GM23338 (cell line): ENCODE data around the gene FAM193B. TPM values are rescaled to one million over a fixed set of nuclear protein-coding genes. Genes with fewer than 3 reads are reported as not detected.

Experiments used
- ATAC-seq: fragments of 200-7000 bp; cut with Tn5 transposase; 3 replicates; pipeline ENCODE4 v1.9.1; 2020
- DNase-seq: peaks from one replicate; pipeline ENCODE4 v3.0.0-alpha.2; 2015; ENCODE audit warnings: low spot score
- H2AFZ ChIP-seq: fragments of 200-600 bp; sonication (generic); 2 replicates; pipeline ENCODE4 v1.8.0; 2016; ENCODE audit warnings: antibody characterized with exemption, mild to moderate bottlenecking, moderate library complexity
- H3F3A ChIP-seq: fragments of 200-600 bp; sonication (generic); replicated peaks from 2 replicates; pipeline ENCODE4 v1.8.0; 2017; ENCODE audit warnings: antibody characterized with exemption, mixed run types, low read depth
- H3K27ac ChIP-seq: fragments of 200-600 bp; sonication (generic); 2 replicates; pipeline ENCODE4 v1.6.1; 2016; ENCODE audit warnings: low read depth
- H3K27me3 ChIP-seq: fragments of 200-600 bp; sonication (generic); 2 replicates; pipeline ENCODE4 v1.8.0; 2016; ENCODE audit warnings: mild to moderate bottlenecking, mixed run types, moderate library complexity; ENCODE audit not compliant: insufficient read depth
- H3K36me3 ChIP-seq: fragments of 200-600 bp; sonication (generic); 2 replicates; pipeline ENCODE4 v1.8.0; 2016; ENCODE audit warnings: mild to moderate bottlenecking; ENCODE audit not compliant: insufficient read depth
- H3K4me1 ChIP-seq: fragments of 200-600 bp; sonication (generic); 2 replicates; pipeline ENCODE4 v1.8.0; 2016; ENCODE audit warnings: mild to moderate bottlenecking, moderate library complexity; ENCODE audit not compliant: insufficient read depth
- H3K4me2 ChIP-seq: fragments of 200-600 bp; sonication (generic); 2 replicates; pipeline ENCODE4 v1.7.1; 2017; ENCODE audit warnings: mixed run types
- H3K4me3 ChIP-seq: fragments of 200-600 bp; sonication (generic); 2 replicates; pipeline ENCODE4 v1.6.1; 2016; ENCODE audit warnings: mixed run types
- H3K79me2 ChIP-seq: fragments of 200-600 bp; sonication (generic); replicated peaks from 2 replicates; pipeline ENCODE4 v1.8.0; 2017; ENCODE audit warnings: mild to moderate bottlenecking; ENCODE audit not compliant: insufficient read depth
- H3K9me2 ChIP-seq: fragments of 200-600 bp; sonication (generic); 2 replicates; pipeline ENCODE4 v1.8.0; 2017; ENCODE audit not compliant: insufficient read depth
- H4K20me1 ChIP-seq: fragments of 200-600 bp; sonication (generic); replicated peaks from 2 replicates; pipeline ENCODE4 v1.8.0; 2017; ENCODE audit warnings: mild to moderate bottlenecking; ENCODE audit not compliant: insufficient read depth
- H3K27ac Mint-ChIP-seq: 2 replicates; pipeline ENCODE4 v1.8.0; 2020; ENCODE audit warnings: inconsistent platforms, mild to moderate bottlenecking, moderate library complexity, mixed read lengths
- H3K27me3 Mint-ChIP-seq: 3 replicates; pipeline ENCODE4 v1.8.0; 2022; ENCODE audit warnings: low read depth, mild to moderate bottlenecking, moderate library complexity, mixed read lengths, inconsistent platforms; ENCODE audit not compliant: insufficient read depth, poor library complexity
- H3K36me3 Mint-ChIP-seq: 3 replicates; pipeline ENCODE4 v1.8.0; 2021; ENCODE audit warnings: low read depth, mild to moderate bottlenecking, inconsistent platforms, moderate library complexity, mixed read lengths
- H3K4me1 Mint-ChIP-seq: 3 replicates; pipeline ENCODE4 v1.8.0; 2020; ENCODE audit warnings: mild to moderate bottlenecking, inconsistent platforms, mixed read lengths
- H3K4me3 Mint-ChIP-seq: 3 replicates; pipeline ENCODE4 v1.8.0; 2021; ENCODE audit warnings: moderate library complexity, mild to moderate bottlenecking, inconsistent platforms, mixed read lengths
- H3K9me3 Mint-ChIP-seq: 3 replicates; pipeline ENCODE4 v1.8.0; 2020; ENCODE audit warnings: moderate library complexity, mild to moderate bottlenecking, inconsistent platforms, mixed read lengths
- CREB1 ChIP-seq: fragments of 250-450 bp; sonication (Bioruptor Pico); IDR thresholded peaks from 2 replicates; pipeline ENCODE4 v1.5.0; 2020; ENCODE audit warnings: low read depth, mild to moderate bottlenecking, moderate library complexity
- CTCF ChIP-seq, 2 experiments: fragments of 200-600 bp in 1 of 2; sonication (generic) in 1 of 2; conservative IDR thresholded peaks; 2 replicates each; pipeline versions ENCODE4 v1.5.1 to v1.6.1; 2016 to 2017; ENCODE audit warnings: antibody characterized with exemption in 2 of 2, low read depth in 2 of 2, mild to moderate bottlenecking in 2 of 2, moderate library complexity in 1 of 2
- EZH2phosphoT487 ChIP-seq: fragments of 200-600 bp; sonication (generic); IDR thresholded peaks from one replicate; pipeline ENCODE4 v1.8.1; 2018; ENCODE audit warnings: antibody characterized with exemption; ENCODE audit not compliant: unreplicated experiment
- JUNB ChIP-seq: IDR thresholded peaks from one replicate; pipeline ENCODE4 v1.6.1; 2016; ENCODE audit warnings: antibody characterized with exemption; ENCODE audit not compliant: unreplicated experiment
- NANOG ChIP-seq: IDR thresholded peaks from 2 replicates; pipeline ENCODE4 v1.6.1; 2016; ENCODE audit warnings: antibody characterized with exemption, borderline replicate concordance
- POLR2AphosphoS5 ChIP-seq: IDR thresholded peaks from 2 replicates; pipeline ENCODE4 v1.6.1; 2016; ENCODE audit warnings: antibody characterized with exemption, low read depth
- REST ChIP-seq: IDR thresholded peaks from one replicate; pipeline ENCODE4 v1.6.1; 2018; ENCODE audit warnings: antibody characterized with exemption; ENCODE audit not compliant: unreplicated experiment
- STAT1 ChIP-seq: IDR thresholded peaks from one replicate; pipeline ENCODE4 v1.6.1; 2016; ENCODE audit warnings: antibody characterized with exemption; ENCODE audit not compliant: unreplicated experiment
- ZNF114 ChIP-seq: fragments of 250-450 bp; sonication (Bioruptor Pico); IDR thresholded peaks from 2 replicates; pipeline ENCODE4 v1.5.0; 2020; ENCODE audit warnings: mild to moderate bottlenecking, moderate library complexity
- ZNF331 ChIP-seq: fragments of 250-450 bp; sonication (Bioruptor Pico); IDR thresholded peaks from 2 replicates; pipeline ENCODE4 v1.5.0; 2020; ENCODE audit warnings: low read depth, mild to moderate bottlenecking, moderate library complexity
- polyA plus RNA-seq: library from polyadenylated mRNA; unstranded; fragments of >200 nt; fragmentation: Nextera tagmentation; extraction: Ambion mirVana; gene quantifications from 2 replicates; pipeline ENCODE4 v1.2.1, GENCODE V29; 2016
- total RNA-seq: library from RNA; depleted of rRNA; stranded (reverse); fragments of >200 nt; shearing (Covaris generic); gene quantifications from 2 replicates; pipeline ENCODE4 v1.2.3, GENCODE V29; 2014
- TF ChIP-seq, protein P1 (sequence below): IDR thresholded peaks from 2 replicates; pipeline ENCODE4 v1.6.1; 2016; ENCODE audit warnings: antibody characterized with exemption

The FAM193B gene
- total and polyA plus RNA-seq, 2 experiments from 2014 or later, result 44.4 to 58.6 TPM

DNA sequence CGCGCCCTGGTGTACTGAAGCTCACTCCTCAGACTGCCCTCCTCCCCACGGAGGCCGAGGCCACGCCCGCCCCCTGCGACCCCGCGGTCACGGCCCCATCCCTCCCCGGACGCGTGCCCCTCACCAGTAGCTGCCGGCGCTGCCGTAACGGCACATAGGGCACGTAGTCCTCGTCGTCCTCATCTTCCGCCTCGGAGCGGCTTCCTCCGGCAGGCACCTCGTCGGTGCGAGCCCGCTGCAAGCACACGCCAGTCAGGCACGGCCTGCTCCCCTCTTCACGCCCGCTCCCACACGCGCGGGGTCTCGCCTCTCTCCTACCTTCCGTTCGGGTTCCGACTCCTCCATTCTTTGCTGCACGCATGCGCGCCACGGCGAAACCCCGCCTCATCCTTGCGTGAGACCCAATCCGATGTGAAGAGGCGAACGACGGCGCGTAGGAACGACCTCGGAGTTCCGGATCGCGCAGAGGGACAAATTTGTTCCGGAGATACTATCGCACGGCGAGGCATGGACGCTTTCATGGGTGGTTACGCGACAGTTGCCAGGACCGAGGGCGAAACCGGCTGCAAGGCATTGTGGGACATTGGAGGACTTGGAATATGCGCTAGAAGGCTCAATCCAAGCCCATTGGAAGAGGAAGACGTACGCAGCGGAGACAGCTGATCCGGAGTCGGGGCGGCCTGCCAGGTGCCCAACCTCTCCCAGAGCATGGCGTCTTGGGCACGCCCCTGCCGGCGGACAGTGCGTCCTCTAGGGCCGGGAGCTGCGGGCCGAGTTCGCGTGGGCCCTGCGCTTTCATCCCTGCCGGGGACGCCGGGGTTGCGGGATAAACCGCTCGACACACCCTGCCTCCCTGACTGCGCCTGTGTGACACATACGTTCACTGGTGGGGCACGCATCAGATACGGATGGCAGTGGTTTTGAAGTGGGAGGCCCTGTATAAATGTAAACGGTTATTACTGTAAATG lies 37.5 kb downstream of the FAM193B start, which contains the start of gene DDX41:
Gene DDX41, minus strand, starts transcription at position 361 of the 968 bp plus-strand sequence. Its CDS starts 16 bp downstream, at position 345.
- 0 out of 2 replicates have a peak, but pooled peaks cover under 1% of the 10 kb centered on the region for H4K20me1 ChIP-seq
- ATAC-seq (peak; percentile 91), DNase-seq (peak; percentile 98)
- peaks cover 18% of the 10 kb centered on the region for H3K27me3 Mint-ChIP-seq
- H3K4me1 Mint-ChIP-seq, result peaks cover 9% of the 10 kb centered on the region
- H3F3A ChIP-seq, result peaks cover 13% of the 10 kb centered on the region
- peak within 1 kb of the TSS; percentile 91 for H3K27ac Mint-ChIP-seq
- H3K36me3 ChIP-seq, result peaks cover 18% of the 10 kb centered on the region
- peak within 1 kb of the TSS; percentile 98 for H3K4me2 ChIP-seq
- peak within 1 kb of the TSS; percentile 89 for H3K4me3 ChIP-seq
- no peak within 1 kb of the TSS for H3K27ac ChIP-seq
- H3K79me2 ChIP-seq, result peaks cover 16% of the 10 kb centered on the region
- no peaks in the 10 kb centered on the region for H3K9me2 ChIP-seq
- no peaks in the 10 kb centered on the region; the same call in 2 of the 3 replicates for H3K9me3 Mint-ChIP-seq
- peaks cover 76% of the 10 kb centered on the region for H3K36me3 Mint-ChIP-seq
- H2AFZ ChIP-seq, result 0 out of 2 replicates have a peak within 1 kb of the TSS, but pooled peaks have one; percentile 39
- no peaks in the 10 kb centered on the region for H3K27me3 ChIP-seq
- H3K4me1 ChIP-seq, result no peaks in the 10 kb centered on the region; the same call in 1 of the 2 replicates
- peak within 1 kb of the TSS; percentile 91 for H3K4me3 Mint-ChIP-seq
- peak; percentile 82 for TF ChIP-seq CREB1
- TF ChIP-seq POLR2AphosphoS5, result peak; percentile 92
- TF ChIP-seq JUNB, result no peak

- Histone ChIP-seq H3K4me1 (peaks cover under 1% of the 10 kb centered on the region; the same call in 1 of the 2 replicates), H3K27me3 (no peaks in the 10 kb centered on the region), H3K79me2 (peaks cover 16% of the 10 kb centered on the region), H3K4me2 (peak overlapping the region; percentile 98), H4K20me1 (no peaks in the 10 kb centered on the region), H3K9me2 (no peaks in the 10 kb centered on the region), H3F3A (peaks cover 17% of the 10 kb centered on the region), H3K27ac (no peak overlapping the region), H3K4me3 (peak overlapping the region; percentile 89), H3K36me3 (peaks cover 18% of the 10 kb centered on the region), H2AFZ (no peak overlapping the region)
- ATAC-seq, result no peak
- Mint-ChIP-seq H3K36me3 (peaks cover 75% of the 10 kb centered on the region), H3K4me1 (peaks cover 12% of the 10 kb centered on the region), H3K27me3 (peaks cover 18% of the 10 kb centered on the region), H3K4me3 (peak overlapping the region; percentile 91), H3K9me3 (no peaks in the 10 kb centered on the region; the same call in 2 of the 3 replicates), H3K27ac (no peak overlapping the region)
- no peak for DNase-seq
- no peak for TF ChIP-seq ZNF331 (CRISPR knock-in tag)
- TF ChIP-seq, protein P1, sequence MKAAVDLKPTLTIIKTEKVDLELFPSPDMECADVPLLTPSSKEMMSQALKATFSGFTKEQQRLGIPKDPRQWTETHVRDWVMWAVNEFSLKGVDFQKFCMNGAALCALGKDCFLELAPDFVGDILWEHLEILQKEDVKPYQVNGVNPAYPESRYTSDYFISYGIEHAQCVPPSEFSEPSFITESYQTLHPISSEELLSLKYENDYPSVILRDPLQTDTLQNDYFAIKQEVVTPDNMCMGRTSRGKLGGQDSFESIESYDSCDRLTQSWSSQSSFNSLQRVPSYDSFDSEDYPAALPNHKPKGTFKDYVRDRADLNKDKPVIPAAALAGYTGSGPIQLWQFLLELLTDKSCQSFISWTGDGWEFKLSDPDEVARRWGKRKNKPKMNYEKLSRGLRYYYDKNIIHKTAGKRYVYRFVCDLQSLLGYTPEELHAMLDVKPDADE, result no peak
- no peak for TF ChIP-seq NANOG
- TF ChIP-seq STAT1, result no peak
- no peak for TF ChIP-seq ZNF114 (CRISPR knock-in tag)
- no peak for TF ChIP-seq JUNB
- TF ChIP-seq POLR2AphosphoS5, result no peak
- TF ChIP-seq EZH2phosphoT487, result no peak
- TF ChIP-seq CREB1, result no peak
- no peak for TF ChIP-seq REST
- no peak for TF ChIP-seq CTCF (conservative IDR thresholded peaks at IDR 0.05; ENCODE audit: low read depth in 2 of 2)
Measured at GRCh38 chr5:177515580-177515979, 38.8 kb downstream of the FAM193B start.
